Activated CD8-positive, alpha-beta T cell treated with anti-CD3 and anti-CD28 coated beads for 36 hours (primary cell): ENCODE measurements around the gene RFX1. TPM values are rescaled to one million over a fixed set of nuclear protein-coding genes. Genes with fewer than 3 reads are reported as not detected.
"Not testable (repeated sequence)": the region's sequence is repeated elsewhere in the genome, so short reads cannot be mapped to it uniquely, and the experiment has no call there.

Experiments
- ATAC-seq: fragments of 200-7000 bp; cut with Tn5 transposase; one replicate; pipeline ENCODE4 v1.10.0; 2021; ENCODE audit warnings: mild to moderate bottlenecking, moderate library complexity
- CTCF ChIA-PET: fragments of 350-600 bp; sonication (Branson Sonifier 250); formaldehyde crosslinking; loops from one replicate; lab custom pipeline; 2021; ENCODE audit warnings: antibody characterized with exemption; lab: Charles Lee
- POLR2A ChIA-PET: fragments of 350-600 bp; sonication (Branson Sonifier 250); formaldehyde crosslinking; loops from one replicate; lab custom pipeline; 2021; ENCODE audit warnings: antibody characterized with exemption; lab: Charles Lee
- DNase-seq: peaks from one replicate; pipeline ENCODE4 v3.0.0-alpha.2; 2020
- H3K27ac Mint-ChIP-seq: one replicate; pipeline ENCODE4 v1.8.0; 2021; ENCODE audit warnings: mild to moderate bottlenecking, mixed read lengths
- H3K27me3 Mint-ChIP-seq: one replicate; pipeline ENCODE4 v1.8.0; 2021; ENCODE audit warnings: mixed read lengths
- H3K36me3 Mint-ChIP-seq: one replicate; pipeline ENCODE4 v1.8.0; 2021; ENCODE audit warnings: low read depth, mixed read lengths
- H3K4me1 Mint-ChIP-seq: one replicate; pipeline ENCODE4 v1.8.0; 2021; ENCODE audit warnings: low read depth, mixed read lengths
- H3K4me3 Mint-ChIP-seq: one replicate; pipeline ENCODE4 v1.8.0; 2021; ENCODE audit warnings: mild to moderate bottlenecking, moderate library complexity, mixed read lengths
- H3K9me3 Mint-ChIP-seq: one replicate; pipeline ENCODE4 v1.8.0; 2021; ENCODE audit warnings: mixed read lengths
- CTCF ChIP-seq: fragments of 200-600 bp; IDR thresholded peaks from one replicate; pipeline ENCODE4 v1.8.0; 2022; ENCODE audit warnings: antibody characterized with exemption, mild to moderate bottlenecking
- intact Hi-C: fragments of 100-400 bp; cut with micrococcal nuclease; formaldehyde crosslinking; loops from one replicate; pipeline ENCODE4 v1.10.0; 2022
- total RNA-seq, 2 experiments: library from RNA; stranded (reverse); gene quantifications; one replicate each; pipeline ENCODE4 v1.2.3, GENCODE V29; 2021

RFX1 gene
- total RNA-seq, 2 experiments from 2014 or later: 13.3 to 14.1 TPM

GRCh38 chr19:13926010-13926409 is 80.1 kb downstream of the RFX1 start:
- ChIA-PET CTCF (interaction anchor here (0.6 to 1.5 kb wide), 3 partner anchors 23 to 344 kb away, joined by 3 read pairs; no protein-coding TSS in a partner anchor), POLR2A (no interaction called here)
- no peak overlapping the region for H3K4me3 Mint-ChIP-seq
- DNase-seq: no peak
- no peak overlapping the region for H3K27ac Mint-ChIP-seq
- no peak for ATAC-seq
- intact Hi-C loops: no loop called here
- peaks cover 29% of the 10 kb centered on the region for H3K36me3 Mint-ChIP-seq
- H3K27me3 Mint-ChIP-seq: no peaks in the 10 kb centered on the region
- H3K4me1 Mint-ChIP-seq: peaks cover under 1% of the 10 kb centered on the region
- peaks cover 2% of the 10 kb centered on the region for H3K9me3 Mint-ChIP-seq
- TF ChIP-seq CTCF: no peak

GRCh38 chr19:13923194-13923987 is 82.7 kb downstream of the RFX1 start:
- no peak for TF ChIP-seq CTCF
- Mint-ChIP-seq H3K4me1 (peaks cover 2% of the 10 kb centered on the region), H3K27me3 (no peaks in the 10 kb centered on the region), H3K36me3 (peaks cover 37% of the 10 kb centered on the region), H3K4me3 (no peak overlapping the region), H3K9me3 (peaks cover 5% of the 10 kb centered on the region), H3K27ac (no peak overlapping the region)
- CTCF ChIA-PET: no interaction called here
- DNase-seq (no peak), ATAC-seq (no peak)
- POLR2A ChIA-PET: no interaction called here
- intact Hi-C loops: no loop called here

GRCh38 chr19:13922118-13922517 is 84.0 kb downstream of the RFX1 start:
- intact Hi-C loops, H3K4me3 Mint-ChIP-seq, H3K27me3 Mint-ChIP-seq, ATAC-seq, H3K4me1 Mint-ChIP-seq, DNase-seq, H3K9me3 Mint-ChIP-seq, H3K27ac Mint-ChIP-seq: not testable (repeated sequence)
- CTCF ChIA-PET: interaction anchor here (0.7 to 1.4 kb wide), 2 partner anchors 19 to 137 kb away, joined by 3 read pairs; no protein-coding TSS in a partner anchor
- POLR2A ChIA-PET: interaction anchor here (1.4 kb wide), 1 partner anchor 130 kb away, joined by 3 read pairs; no protein-coding TSS in a partner anchor
- H3K36me3 Mint-ChIP-seq: peaks cover 39% of the 10 kb centered on the region

- ATAC-seq: peak; percentile 91
- peak; percentile 66 for DNase-seq
- H3K4me1 Mint-ChIP-seq: peaks cover 2% of the 10 kb centered on the region
- H3K27ac Mint-ChIP-seq: peak overlapping the region; percentile 5
- ChIA-PET POLR2A (interaction anchor here (0.7 to 1.4 kb wide), 2 partner anchors 41 to 131 kb away, joined by 3 read pairs; no protein-coding TSS in a partner anchor), CTCF (interaction anchor here (0.7 to 1.4 kb wide), 3 partner anchors 18 to 150 kb away, joined by 3 read pairs; no protein-coding TSS in a partner anchor)
- peaks cover 5% of the 10 kb centered on the region for H3K9me3 Mint-ChIP-seq
- H3K36me3 Mint-ChIP-seq: peaks cover 39% of the 10 kb centered on the region
- TF ChIP-seq CTCF: no peak
- H3K27me3 Mint-ChIP-seq: no peaks in the 10 kb centered on the region
- intact Hi-C loops: no loop called here
- no peak overlapping the region for H3K4me3 Mint-ChIP-seq
Measured at GRCh38 chr19:13920940-13921747, 85.0 kb downstream of the RFX1 start.

- no peak overlapping the region for H3K4me3 Mint-ChIP-seq
- peaks cover 39% of the 10 kb centered on the region for H3K36me3 Mint-ChIP-seq
- H3K9me3 Mint-ChIP-seq: peaks cover 5% of the 10 kb centered on the region
- ATAC-seq (no peak), DNase-seq (no peak)
- H3K4me1 Mint-ChIP-seq: peaks cover 2% of the 10 kb centered on the region
- ChIA-PET POLR2A (interaction anchor here (0.7 to 1.4 kb wide), 2 partner anchors 42 to 132 kb away, joined by 3 read pairs; no protein-coding TSS in a partner anchor), CTCF (interaction anchor here (1.4 kb wide), 1 partner anchor 138 kb away, joined by 3 read pairs; no protein-coding TSS in a partner anchor)
- intact Hi-C loops: no loop called here
- TF ChIP-seq CTCF: no peak
- no peaks in the 10 kb centered on the region for H3K27me3 Mint-ChIP-seq
- no peak overlapping the region for H3K27ac Mint-ChIP-seq
Measured at GRCh38 chr19:13920524-13920923, 85.6 kb downstream of the RFX1 start.
